Retinal pigment epithelial cell (primary cell): ENCODE data around the gene VPS37C.

ENCODE experiments used
- DNase-seq: peaks from one replicate; pipeline ENCODE4 v3.0.0-alpha.2; 2010; ENCODE audit warnings: low read depth
- H3K4me3 ChIP-seq: 2 replicates; pipeline ENCODE4 v1.5.1; 2011; ENCODE audit warnings: mild to moderate bottlenecking, low read length, control low read depth, moderate library complexity
- TF ChIP-seq, protein P1 (sequence below): conservative IDR thresholded peaks from 2 replicates; pipeline ENCODE4 v1.5.1; 2011; ENCODE audit warnings: low read depth, low read length, control low read depth, inconsistent platforms

Gene VPS37C

DNA sequence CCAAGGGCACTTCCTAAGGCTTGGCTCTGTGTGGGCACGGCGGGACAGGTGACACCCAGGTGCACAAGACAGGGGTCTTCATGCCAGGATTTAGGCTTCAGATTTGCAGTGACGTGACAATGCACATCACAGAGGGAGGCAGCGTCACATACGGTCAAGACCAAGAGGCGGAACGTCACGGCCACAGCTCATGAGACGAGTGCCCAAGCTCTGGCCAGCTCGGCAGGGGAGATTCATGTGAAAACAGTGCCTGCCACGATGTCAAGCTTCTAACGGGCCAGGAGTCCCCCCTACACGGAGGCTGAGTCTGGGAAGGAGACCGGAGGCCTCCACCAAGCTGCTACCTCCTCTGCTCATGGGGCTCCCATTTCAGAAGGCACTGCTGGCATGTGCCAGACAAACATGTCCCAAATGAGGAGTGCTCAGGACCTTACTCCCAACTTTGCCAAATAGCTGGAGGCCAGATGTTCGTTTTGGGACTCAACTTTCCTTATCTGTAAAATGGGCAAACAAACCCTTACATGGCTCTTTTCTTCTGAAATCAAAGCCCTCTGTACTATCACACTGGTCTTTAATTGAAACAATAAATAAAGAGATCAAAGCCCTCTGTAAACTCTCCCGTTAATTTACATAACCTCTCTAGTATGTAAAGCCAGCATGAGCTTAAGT, 16.6 kb downstream of the VPS37C start:
- TF ChIP-seq, protein P1, sequence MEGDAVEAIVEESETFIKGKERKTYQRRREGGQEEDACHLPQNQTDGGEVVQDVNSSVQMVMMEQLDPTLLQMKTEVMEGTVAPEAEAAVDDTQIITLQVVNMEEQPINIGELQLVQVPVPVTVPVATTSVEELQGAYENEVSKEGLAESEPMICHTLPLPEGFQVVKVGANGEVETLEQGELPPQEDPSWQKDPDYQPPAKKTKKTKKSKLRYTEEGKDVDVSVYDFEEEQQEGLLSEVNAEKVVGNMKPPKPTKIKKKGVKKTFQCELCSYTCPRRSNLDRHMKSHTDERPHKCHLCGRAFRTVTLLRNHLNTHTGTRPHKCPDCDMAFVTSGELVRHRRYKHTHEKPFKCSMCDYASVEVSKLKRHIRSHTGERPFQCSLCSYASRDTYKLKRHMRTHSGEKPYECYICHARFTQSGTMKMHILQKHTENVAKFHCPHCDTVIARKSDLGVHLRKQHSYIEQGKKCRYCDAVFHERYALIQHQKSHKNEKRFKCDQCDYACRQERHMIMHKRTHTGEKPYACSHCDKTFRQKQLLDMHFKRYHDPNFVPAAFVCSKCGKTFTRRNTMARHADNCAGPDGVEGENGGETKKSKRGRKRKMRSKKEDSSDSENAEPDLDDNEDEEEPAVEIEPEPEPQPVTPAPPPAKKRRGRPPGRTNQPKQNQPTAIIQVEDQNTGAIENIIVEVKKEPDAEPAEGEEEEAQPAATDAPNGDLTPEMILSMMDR = no peak
- H3K4me3 ChIP-seq = no peak overlapping the region
- no peak for DNase-seq

DNA sequence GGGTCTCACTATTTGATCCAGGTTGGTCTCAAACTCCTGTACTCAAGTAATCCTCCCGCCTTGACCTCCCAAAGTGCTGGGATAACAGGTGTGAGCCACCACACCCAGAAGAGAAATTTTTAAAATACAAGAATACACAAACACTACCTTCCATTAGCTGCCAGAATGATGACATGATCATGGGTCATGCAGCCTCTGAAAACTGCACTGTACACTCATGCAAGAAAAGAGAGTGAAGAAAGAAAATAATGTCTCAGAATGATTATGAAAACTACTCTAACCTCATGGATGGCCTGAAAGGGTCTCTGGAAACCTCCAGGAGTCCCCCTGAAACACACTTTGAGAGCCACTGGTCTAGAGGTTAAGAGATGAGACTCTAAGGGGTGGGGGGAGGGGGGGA, 18.8 kb downstream of the VPS37C start:
- no peak for DNase-seq
- TF ChIP-seq, protein P1 = no peak
- H3K4me3 ChIP-seq = no peak overlapping the region

DNA sequence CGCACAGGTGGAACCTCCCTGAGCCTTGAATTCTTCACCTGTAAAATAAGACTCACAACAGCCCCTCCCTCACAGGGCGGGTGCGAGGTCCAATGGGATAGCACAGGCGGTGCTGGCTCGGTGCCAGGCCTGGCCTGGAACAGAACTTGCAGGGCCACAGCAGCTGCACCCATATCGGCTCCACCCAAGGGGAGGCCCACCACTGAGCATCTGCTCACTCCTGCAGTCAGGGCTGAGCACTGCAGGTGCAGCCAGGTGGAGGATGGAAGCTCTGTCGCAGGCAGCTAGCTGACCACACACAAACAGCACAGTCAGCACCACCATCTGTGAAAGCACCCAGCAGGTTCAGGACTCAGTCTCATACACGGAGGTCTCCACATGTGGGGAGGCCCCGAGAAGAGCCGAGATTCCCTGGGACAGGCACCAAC, 19.6 kb downstream of the VPS37C start:
- H3K4me3 ChIP-seq = no peak overlapping the region
- no peak for DNase-seq
- TF ChIP-seq, protein P1 = no peak

DNA sequence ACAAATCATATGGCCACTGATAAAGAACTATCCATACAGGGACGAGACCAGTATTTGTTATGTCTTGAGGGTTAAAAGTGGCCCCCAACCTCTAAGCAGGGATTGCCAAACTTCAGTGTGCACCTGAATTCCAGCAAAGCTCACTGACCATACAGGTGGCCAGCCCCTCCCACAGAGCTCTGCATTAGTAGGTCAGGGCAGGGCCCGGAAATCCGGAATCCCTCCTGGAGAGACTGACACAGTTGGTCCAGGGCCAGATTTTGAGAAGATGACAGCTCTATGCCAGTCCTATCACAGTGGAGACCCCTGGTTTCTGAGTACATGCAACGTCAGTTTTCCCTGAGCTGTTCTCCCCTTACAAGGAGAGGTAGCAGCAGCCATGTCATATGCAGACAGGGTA, 20.8 kb downstream of the VPS37C start:
- H3K4me3 ChIP-seq = no peak overlapping the region
- no peak for DNase-seq
- TF ChIP-seq, protein P1 = no peak

DNA sequence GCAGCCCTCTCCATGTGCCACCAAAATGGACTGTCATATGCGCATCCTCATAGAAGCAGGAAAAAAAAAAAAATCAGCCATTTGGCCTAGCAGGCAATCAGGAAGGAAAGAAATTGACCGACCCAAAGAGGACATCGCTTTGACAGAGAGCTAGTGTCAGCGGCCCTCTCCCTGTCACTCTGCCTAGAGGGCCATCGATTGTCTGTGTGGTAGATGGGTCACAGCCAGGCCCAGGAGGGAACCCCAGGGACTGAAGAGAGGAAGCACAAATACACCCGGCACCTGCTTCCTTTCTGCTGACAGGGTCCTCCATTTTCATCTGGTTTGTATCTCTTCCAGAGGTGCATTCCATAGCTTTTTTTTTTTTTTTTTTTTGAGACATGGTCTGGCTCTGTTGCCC, 21.8 kb downstream of the VPS37C start:
- no peak for DNase-seq
- TF ChIP-seq, protein P1 = no peak

DNA sequence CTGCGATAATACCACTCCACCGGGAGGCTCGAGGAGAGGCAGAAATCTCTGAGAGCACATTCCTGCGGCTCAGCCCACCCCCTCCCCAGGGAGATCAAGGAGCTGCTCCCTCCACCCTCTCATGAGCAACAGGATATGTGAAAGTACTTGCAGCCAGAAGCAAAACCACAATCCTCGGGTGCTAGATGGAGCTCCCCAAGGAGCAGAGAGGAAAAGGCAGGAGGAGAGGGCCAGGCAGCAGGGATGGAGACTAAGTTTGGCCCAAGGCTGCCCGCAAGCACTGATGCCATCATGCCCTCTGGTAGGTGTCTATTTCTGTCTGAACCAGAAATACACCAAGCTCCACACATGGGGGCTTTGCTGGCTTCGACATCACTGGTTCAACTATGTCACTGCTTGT, 22.3 kb downstream of the VPS37C start:
- TF ChIP-seq, protein P1 = no peak
- peak; percentile 66 for DNase-seq
- no peak overlapping the region for H3K4me3 ChIP-seq

More for the DNA sequence above, 21.8 kb downstream of the VPS37C start:
- no peak overlapping the region for H3K4me3 ChIP-seq

DNA sequence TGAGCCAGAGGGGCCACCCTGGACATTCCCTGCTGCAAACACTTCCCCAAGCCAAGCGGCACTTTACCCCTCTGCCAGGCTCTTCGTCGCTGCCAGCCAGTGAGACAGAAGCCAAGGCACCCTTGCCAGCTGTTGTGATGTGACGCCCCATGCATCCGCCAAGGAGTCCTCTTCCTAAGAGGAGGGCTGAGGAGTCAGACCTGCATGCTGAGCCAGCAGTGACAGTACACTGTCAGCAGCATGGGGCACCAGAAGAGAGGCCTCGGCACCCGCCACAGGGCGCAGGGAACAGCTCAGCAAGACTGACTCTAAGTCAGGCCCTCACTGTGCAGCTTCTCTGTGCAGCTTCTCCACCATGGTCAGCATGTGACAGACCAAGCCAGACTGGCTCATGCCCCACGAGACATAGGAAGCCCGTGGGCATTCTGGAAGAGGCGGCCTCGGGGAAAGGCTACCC, 26.4 kb downstream of the VPS37C start:
- no peak for DNase-seq
- TF ChIP-seq, protein P1 = no peak
- no peak overlapping the region for H3K4me3 ChIP-seq
